Naive thymus-derived CD8-positive, alpha-beta T cell (primary cell): ENCODE data around the gene ACSL5. TPM values are rescaled to one million over a fixed set of nuclear protein-coding genes. Genes with fewer than 3 reads are reported as not detected.
A peak's percentile ranks its signal among the peaks of the same experiment; 100 is the strongest.

Experiments
- ATAC-seq, 2 donors: fragments of 150-1000 bp; cut with Tn5 transposase in 1 of 2; sonication (Bioruptor Pico), chemical (Tn5 transposase) in 1 of 2; 1 replicate in 1 of 2; 2 replicates in 1 of 2; pipeline ENCODE4 v1.10.0; 2021; ENCODE audit warnings: mild to moderate bottlenecking in 2 of 2, moderate library complexity in 2 of 2
- POLR2A ChIA-PET: fragments of 350-600 bp; sonication (Branson Sonifier 250); formaldehyde crosslinking; loops from one replicate; lab custom pipeline; 2021; ENCODE audit warnings: antibody characterized with exemption; lab: Charles Lee
- DNase-seq, 10 donors: peaks; one replicate each; pipeline versions ENCODE4 v3.0.0 to v3.0.0-alpha.2; 2020 to 2022
- H3K27ac Mint-ChIP-seq, 10 donors: one replicate each; pipeline ENCODE4 v1.8.0; 2020 to 2022; ENCODE audit warnings: mild to moderate bottlenecking in 10 of 10, mixed read lengths in 10 of 10, moderate library complexity in 4 of 10, inconsistent platforms in 1 of 10
- H3K27me3 Mint-ChIP-seq, 5 donors: one replicate each; pipeline ENCODE4 v1.8.0; 2021 to 2022; ENCODE audit warnings: mixed read lengths in 5 of 5
- H3K36me3 Mint-ChIP-seq, 3 donors: one replicate each; pipeline ENCODE4 v1.8.0; 2020 to 2022; ENCODE audit warnings: mixed read lengths in 3 of 3, mild to moderate bottlenecking in 2 of 3, inconsistent platforms in 1 of 3
- H3K4me1 Mint-ChIP-seq, 4 donors: one replicate each; pipeline ENCODE4 v1.8.0; 2021 to 2022; ENCODE audit warnings: mixed read lengths in 4 of 4
- H3K4me3 Mint-ChIP-seq, 10 donors: one replicate each; pipeline ENCODE4 v1.8.0; 2020 to 2022; ENCODE audit warnings: mild to moderate bottlenecking in 10 of 10, mixed read lengths in 10 of 10, moderate library complexity in 6 of 10, inconsistent platforms in 1 of 10
- H3K9me3 Mint-ChIP-seq, 9 donors: one replicate each; pipeline ENCODE4 v1.8.0; 2020 to 2022; ENCODE audit warnings: mixed read lengths in 9 of 9, mild to moderate bottlenecking in 3 of 9, inconsistent platforms in 1 of 9, moderate library complexity in 1 of 9
- polyA plus RNA-seq, 3 donors: library from polyadenylated mRNA; unstranded; fragments of 300-500 nt; fragmentation: Illumina TruSeq; gene quantifications; one replicate each; pipeline ENCODE4 v1.2.3, GENCODE V29; 2021
- total RNA-seq, 8 experiments: library from RNA in 2 of 8; stranded (reverse) in 2 of 8; gene quantifications; one replicate each; pipeline ENCODE4 v1.2.3 and lab custom pipeline; 2021 to 2026

ACSL5 gene
- total and polyA plus RNA-seq, 5 experiments from 2014 or later = 31.7 to 69.5 (median 52.1) TPM

DNA sequence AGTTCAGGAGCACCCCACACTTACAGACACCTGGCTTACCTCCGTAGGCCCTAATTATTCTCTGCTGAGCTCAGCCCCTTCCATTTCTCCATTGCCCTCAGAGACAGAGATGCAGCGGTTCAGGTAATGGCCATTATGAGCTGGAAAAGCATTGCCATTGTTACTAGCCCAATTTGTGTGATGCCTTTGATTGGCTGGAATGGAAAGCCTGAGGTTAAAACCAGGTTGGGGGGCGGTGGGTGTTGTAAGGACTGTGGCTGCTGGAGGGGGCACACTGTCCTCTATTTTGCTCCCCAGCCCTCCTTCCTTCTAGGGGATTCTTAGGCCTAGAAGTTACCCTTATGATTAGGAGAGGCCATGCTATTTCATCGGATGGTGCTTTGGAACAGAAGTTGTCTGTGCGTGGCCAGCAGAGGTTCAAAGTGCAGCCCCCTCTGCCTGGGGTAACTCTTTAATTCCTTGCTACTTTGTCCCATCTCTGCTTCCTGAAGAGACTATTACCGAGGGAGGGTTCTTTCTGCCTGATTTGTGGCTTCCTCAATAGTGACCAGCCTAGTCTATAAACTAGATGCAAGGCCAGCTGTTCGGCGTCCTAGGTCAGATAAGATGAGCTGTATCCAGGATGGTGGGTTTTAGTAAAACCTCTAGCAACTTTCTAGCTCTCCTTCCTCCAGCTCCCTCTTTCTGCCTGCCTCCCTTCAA lies 14.2 kb upstream of the ACSL5 start:
- ATAC-seq (no peak), DNase-seq (no peak)
- H3K36me3 Mint-ChIP-seq = no peaks in the 10 kb centered on the region
- POLR2A ChIA-PET = no interaction called here
- H3K9me3 Mint-ChIP-seq = no peaks in the 10 kb centered on the region
- peak overlapping the region in 1 of 10 donors; percentile 33 for H3K27ac Mint-ChIP-seq
- no peak overlapping the region for H3K4me3 Mint-ChIP-seq
- no peaks in the 10 kb centered on the region for H3K4me1 Mint-ChIP-seq
- no peaks in the 10 kb centered on the region for H3K27me3 Mint-ChIP-seq

DNA sequence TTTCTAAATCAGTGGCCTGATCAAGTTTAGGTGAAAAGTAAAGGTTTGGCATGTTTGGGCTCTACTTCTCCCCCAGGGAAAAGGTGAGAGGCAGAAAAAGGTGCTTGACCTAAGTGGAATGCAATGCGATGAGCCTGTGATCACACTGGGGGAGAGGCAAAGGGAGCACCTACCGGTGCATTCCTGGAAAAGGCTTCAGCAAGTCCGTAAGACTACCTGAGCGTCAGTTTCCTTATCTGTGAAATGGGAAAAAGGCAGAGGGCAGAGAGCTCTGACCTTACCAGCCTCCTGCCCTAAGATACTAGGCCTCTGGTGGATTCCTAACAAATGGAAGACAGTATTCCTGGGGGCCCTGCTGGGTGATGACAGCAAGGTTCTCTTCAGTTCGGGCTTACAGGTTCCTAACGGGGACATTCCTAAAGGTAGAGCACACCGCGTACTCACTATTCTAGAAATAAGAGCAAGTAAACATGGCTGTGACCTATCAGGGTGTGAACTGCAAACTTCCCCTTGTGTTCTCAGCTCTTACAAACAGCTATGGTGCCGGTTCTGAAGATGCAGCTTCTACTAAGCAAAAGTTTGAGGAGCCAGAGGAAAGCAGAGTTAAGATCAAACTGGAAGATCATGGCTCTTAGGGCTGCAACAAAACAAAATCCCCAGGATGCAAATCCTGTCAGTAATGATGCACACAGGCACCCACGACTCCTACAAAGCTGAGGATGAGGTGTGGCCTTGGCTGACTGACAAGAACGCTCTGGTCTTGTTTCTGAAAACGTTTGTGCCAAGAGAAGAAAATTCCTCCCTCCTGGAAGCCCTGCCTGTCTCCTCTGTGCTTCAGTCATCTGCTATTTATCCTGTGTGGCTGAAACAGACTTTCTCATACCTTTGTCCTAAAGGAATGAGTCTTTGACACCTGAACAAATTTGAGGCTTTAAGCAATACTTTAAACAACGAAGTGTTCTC lies 13.3 kb upstream of the ACSL5 start:
- no peaks in the 10 kb centered on the region for H3K27me3 Mint-ChIP-seq
- no peak for ATAC-seq
- peak overlapping the region in 1 of 10 donors; percentile 33 for H3K27ac Mint-ChIP-seq
- no peak overlapping the region for H3K4me3 Mint-ChIP-seq
- H3K36me3 Mint-ChIP-seq = no peaks in the 10 kb centered on the region
- POLR2A ChIA-PET = no interaction called here
- DNase-seq = no peak
- H3K9me3 Mint-ChIP-seq = no peaks in the 10 kb centered on the region
- H3K4me1 Mint-ChIP-seq = no peaks in the 10 kb centered on the region

DNA sequence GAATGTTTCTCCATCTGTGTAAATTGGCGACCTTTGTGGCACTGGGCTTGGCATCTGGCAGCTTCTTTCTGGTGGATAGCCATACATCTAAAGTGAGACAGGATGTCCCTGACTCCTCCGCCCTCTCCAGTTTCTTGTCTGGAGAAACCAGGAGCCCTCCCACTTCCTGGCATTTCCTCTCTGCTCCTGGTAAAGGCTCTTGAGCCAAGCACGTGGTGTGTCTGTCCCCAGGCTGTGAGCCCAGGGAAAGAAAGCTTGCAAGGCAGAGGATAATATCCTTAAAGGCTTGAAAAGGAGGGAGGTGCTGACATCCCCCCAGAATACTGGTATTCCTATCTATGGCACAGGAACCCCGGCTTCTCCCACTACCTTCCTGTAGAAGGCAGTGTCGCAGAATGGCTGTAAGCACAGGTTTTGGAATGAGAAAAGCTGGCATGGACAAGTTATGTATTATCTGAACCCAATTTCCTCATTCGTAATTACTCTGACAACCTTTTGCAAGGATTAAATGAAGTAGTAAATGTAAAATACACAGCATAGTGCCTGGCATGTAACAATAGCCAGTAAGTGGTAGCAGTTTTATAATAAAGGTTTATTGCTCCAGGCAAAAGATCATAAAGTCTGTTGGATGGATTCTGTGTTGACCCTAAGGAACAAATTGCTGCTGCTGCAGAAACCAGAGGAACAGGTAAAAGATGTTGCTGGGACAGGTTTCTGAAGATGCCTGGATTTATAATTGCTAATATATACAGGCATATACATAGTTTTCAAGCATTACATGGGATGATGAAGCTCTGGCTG lies 11.8 kb upstream of the ACSL5 start:
- DNase-seq (no peak), ATAC-seq (no peak)
- no peaks in the 10 kb centered on the region for H3K36me3 Mint-ChIP-seq
- H3K9me3 Mint-ChIP-seq = no peaks in the 10 kb centered on the region
- POLR2A ChIA-PET = no interaction called here
- no peaks in the 10 kb centered on the region for H3K4me1 Mint-ChIP-seq
- no peaks in the 10 kb centered on the region for H3K27me3 Mint-ChIP-seq
- no peak overlapping the region for H3K4me3 Mint-ChIP-seq
- H3K27ac Mint-ChIP-seq = peak overlapping the region in 1 of 10 donors; percentile 28

DNA sequence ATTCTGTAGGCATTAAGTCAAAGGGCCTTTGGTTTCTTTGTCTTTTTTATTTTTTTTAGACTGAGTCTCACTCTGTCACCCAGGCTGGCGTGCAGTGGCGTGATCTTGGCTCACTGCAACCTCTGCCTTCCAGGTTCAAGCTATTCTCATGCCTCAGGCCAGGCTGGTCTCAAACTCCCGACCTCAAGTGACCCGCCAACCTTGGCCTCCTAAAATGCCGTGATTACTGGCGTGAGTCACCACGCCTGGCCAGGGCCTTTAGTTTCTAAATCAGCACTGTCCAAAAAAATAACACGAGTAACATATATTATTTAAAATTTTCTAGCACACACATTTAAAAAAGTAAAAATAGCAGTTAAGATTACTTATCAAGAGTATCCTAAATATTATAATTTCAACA lies 11.1 kb upstream of the ACSL5 start:
- no peak for DNase-seq
- Mint-ChIP-seq H3K27me3 (no peaks in the 10 kb centered on the region), H3K4me1 (no peaks in the 10 kb centered on the region)

DNA sequence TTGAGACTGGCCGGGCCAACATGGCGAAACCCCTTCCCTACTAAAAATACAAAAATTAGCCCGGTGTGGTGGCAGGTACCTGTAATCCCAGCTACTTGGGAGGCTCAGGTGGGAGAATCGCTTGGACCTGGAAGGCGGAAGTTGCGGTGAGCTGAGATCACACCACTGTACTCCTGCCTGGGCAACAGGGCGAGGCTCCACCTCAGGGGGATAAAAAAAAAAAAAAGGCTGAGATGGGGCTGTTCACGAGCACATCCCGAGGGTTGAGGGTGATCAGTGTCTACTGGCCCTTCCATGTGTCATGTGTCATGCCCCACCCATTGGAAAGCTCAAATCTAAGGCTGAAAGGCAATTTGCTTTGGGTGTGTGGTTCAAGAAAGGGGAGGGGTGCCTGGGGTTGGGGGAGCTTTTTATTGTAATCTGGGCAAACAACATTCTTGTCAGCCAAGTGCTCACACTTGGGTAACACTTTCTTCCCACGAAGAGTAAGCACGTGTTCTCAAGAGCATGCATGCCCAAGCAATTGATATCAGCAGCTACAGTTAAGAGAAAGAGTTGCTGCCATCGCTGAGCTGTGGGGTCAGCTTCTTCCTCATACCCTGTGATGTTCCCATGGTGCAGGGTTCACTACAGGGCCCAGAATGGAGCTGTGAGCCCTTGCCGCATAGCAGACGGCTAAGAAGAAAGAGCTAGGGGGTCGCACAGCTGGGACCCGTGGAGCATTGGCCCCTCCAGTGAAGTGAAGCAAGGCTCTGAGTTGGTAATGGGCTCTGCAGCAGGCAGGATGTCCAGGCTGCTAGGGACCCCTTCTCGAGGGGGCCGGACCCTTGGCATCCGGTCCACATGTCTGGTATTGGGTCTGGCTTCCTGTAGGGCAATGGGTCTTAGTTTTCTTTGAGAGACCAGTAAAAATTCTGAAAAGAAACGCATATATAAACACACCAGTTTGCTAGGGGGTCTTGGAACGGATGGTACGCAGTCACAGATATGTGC lies 9.9 kb upstream of the ACSL5 start:
- no peak overlapping the region for H3K27ac Mint-ChIP-seq
- no peak for ATAC-seq
- POLR2A ChIA-PET = interaction anchor here (0.8 kb wide), 1 partner anchor 11 kb away, joined by 4 read pairs; no protein-coding TSS in a partner anchor

More for the DNA sequence above, 11.1 kb upstream of the ACSL5 start:
- H3K27ac Mint-ChIP-seq = peak overlapping the region in 1 of 10 donors; percentile 28
- ATAC-seq = no peak
- no peaks in the 10 kb centered on the region for H3K36me3 Mint-ChIP-seq
- POLR2A ChIA-PET = no interaction called here
- no peaks in the 10 kb centered on the region for H3K9me3 Mint-ChIP-seq
- H3K4me3 Mint-ChIP-seq = no peak overlapping the region

DNA sequence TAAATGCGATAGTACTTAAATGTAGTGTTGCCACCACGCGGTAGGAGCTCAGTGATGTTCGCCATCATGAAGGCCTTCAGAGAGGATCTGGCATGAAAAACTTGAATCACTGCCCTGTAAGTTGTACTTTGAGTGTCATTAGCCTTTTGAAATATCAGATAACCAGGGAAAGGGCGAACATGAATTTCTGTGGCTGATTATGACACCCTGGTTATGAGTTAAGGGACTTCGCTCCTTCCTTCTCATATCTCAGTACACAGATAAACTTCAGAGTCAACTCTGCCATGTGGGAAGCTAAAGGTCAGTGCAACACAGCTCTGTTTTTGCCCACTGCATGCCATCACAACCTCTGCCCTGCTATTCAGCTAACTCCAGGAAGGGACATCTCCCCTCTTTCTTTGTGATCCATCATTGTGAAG lies 8.9 kb upstream of the ACSL5 start:
- DNase-seq (no peak), ATAC-seq (no peak)
- no peaks in the 10 kb centered on the region for H3K27me3 Mint-ChIP-seq
- H3K27ac Mint-ChIP-seq = no peak overlapping the region
- H3K4me1 Mint-ChIP-seq = peaks cover 0 to 4% (median 2%) of the 10 kb centered on the region in 4 donors
- H3K9me3 Mint-ChIP-seq = no peaks in the 10 kb centered on the region
- POLR2A ChIA-PET = interaction anchor here (0.8 kb wide), 1 partner anchor 10 kb away, joined by 4 read pairs; no protein-coding TSS in a partner anchor
- H3K36me3 Mint-ChIP-seq = no peaks in the 10 kb centered on the region
- no peak overlapping the region for H3K4me3 Mint-ChIP-seq

More for the DNA sequence above, 9.9 kb upstream of the ACSL5 start:
- no peaks in the 10 kb centered on the region for H3K4me1 Mint-ChIP-seq
- DNase-seq = no peak
- no peaks in the 10 kb centered on the region for H3K9me3 Mint-ChIP-seq
- no peaks in the 10 kb centered on the region for H3K36me3 Mint-ChIP-seq
- H3K27me3 Mint-ChIP-seq = no peaks in the 10 kb centered on the region
- no peak overlapping the region for H3K4me3 Mint-ChIP-seq

DNA sequence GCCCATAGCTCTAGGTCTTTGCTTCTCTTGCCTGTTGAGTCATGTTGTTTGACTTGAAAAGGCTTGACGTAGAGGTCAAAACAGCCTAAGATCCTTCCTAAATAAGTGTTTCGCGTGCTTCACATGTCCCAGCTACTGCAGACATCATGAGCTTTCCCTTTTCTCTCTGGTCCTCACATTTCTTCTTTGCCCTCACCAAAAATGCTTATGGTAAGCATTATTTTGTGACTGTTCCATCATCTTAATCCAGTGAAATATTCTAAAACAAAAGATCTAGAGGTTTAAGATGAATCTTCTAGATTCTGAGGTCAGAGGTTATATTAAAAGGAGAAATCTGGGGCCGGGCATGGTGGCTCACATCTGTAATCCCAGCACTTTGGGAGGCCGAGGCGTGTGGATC lies 8.5 kb upstream of the ACSL5 start:
- Mint-ChIP-seq H3K4me1 (peaks cover 0 to 4% (median 2%) of the 10 kb centered on the region in 4 donors), H3K36me3 (no peaks in the 10 kb centered on the region), H3K27ac (no peak overlapping the region), H3K4me3 (no peak overlapping the region), H3K9me3 (no peaks in the 10 kb centered on the region), H3K27me3 (no peaks in the 10 kb centered on the region)
- DNase-seq (no peak), ATAC-seq (no peak)
- POLR2A ChIA-PET = no interaction called here

DNA sequence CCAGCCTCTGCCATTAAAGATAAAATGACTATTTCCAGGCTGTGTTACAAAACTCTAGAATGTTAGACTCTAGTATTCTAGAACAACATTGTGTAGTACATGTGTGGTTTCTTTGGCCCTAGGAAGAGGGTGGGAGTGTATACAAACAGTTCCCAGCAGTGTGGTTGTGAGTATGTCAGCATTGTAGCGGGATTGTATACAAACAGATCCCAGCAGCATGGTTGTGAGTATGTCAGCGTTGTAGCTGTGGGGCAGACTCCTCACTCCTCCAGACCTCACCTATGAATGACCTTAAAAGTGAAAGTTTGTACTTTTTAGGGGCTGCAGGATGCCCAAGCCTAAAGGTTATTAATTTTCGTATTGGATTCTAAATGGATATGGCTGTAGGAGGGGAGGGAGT lies 6.9 kb upstream of the ACSL5 start:
- H3K27ac Mint-ChIP-seq = peak overlapping the region in 1 of 10 donors; percentile 82

DNA sequence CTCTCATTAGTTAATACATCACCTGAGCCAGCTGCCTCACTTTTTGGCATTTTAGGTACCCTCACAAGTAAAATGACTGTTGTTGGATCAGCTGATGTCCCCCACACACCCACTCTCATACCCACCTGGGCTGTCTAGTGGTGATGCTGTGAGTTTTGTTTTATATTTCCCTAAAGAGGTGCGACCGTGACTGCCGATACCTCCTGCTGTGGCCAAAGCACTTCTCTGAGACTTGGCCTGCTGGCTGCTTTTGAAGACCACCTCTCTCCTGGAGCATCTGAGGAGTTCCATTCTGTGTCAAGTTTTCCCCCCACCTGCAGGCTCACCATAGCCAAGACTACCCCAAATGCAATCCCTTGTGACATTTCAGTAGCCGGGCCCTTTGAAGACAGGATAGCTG lies 6.4 kb upstream of the ACSL5 start:
- H3K27me3 Mint-ChIP-seq = no peaks in the 10 kb centered on the region
- POLR2A ChIA-PET = no interaction called here
- ATAC-seq (no peak), DNase-seq (no peak)
- H3K27ac Mint-ChIP-seq = peak overlapping the region in 2 of 10 donors; percentile 15 to 82
- peaks cover 0 to 1% (median 0%) of the 10 kb centered on the region in 9 donors for H3K9me3 Mint-ChIP-seq
- peak overlapping the region in 1 of 10 donors; percentile 44 for H3K4me3 Mint-ChIP-seq
- H3K4me1 Mint-ChIP-seq = peaks cover 5 to 23% (median 14%) of the 10 kb centered on the region in 4 donors
- H3K36me3 Mint-ChIP-seq = no peaks in the 10 kb centered on the region

More for the DNA sequence above, 6.9 kb upstream of the ACSL5 start:
- peak overlapping the region in 1 of 10 donors; percentile 44 for H3K4me3 Mint-ChIP-seq
- ATAC-seq (no peak), DNase-seq (no peak)
- peaks cover 3 to 18% (median 9%) of the 10 kb centered on the region in 4 donors for H3K4me1 Mint-ChIP-seq
- no peaks in the 10 kb centered on the region for H3K27me3 Mint-ChIP-seq
- peaks cover 0 to 1% (median 0%) of the 10 kb centered on the region in 9 donors for H3K9me3 Mint-ChIP-seq
- H3K36me3 Mint-ChIP-seq = no peaks in the 10 kb centered on the region
- POLR2A ChIA-PET = no interaction called here

DNA sequence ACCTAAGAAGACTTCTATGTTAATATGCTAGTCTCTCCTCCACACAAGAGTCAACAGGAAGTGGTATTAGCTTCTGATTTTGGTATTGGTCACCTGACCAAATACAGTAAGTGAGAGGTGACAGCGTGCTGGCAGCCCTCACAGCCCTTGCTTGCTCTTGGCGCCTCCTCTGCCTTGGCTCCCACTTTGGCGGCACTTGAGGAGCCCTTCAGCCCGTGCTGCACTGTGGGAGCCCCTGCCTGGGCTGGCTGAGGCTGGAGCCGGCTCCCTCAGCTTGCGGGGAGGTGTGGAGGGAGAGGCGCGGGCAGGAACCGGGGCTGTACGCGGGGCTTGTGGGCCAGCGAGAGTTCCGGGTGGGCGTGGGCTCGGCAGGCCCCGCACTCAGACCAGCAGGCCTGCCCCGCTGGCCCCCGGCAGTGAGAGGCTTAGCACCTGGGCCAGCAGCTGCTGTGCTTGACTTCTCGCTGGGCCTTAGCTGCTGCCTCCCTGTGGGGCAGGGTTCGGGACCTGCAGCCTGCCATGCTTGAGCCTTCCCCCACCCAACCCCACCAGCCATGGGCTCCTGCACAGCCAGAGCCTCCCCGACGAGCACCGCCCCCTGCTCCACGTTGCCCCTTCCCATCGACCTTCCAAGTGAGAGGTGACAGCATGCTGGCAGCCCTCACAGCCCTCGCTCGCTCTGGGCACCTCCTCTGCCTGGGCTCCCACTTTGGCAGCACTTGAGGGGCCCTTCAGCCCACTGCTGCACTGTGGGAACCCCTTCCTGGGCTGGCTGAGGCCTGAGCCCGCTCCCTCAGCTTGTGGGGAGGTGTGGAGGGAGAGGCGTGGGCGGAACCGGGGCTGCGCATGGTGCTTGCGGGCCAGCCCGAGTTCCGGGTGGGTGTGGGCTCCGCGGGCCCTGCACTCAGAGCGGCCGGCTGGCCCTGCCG lies 4.2 kb upstream of the ACSL5 start:
- peak; percentile 41 to 51 for ATAC-seq
- POLR2A ChIA-PET = interaction anchor here (0.6 to 0.7 kb wide), 3 partner anchors 8 to 16 kb away, joined by 3 to 7 read pairs (median 4); no protein-coding TSS in a partner anchor
- H3K4me1 Mint-ChIP-seq = peaks cover 13 to 43% (median 32%) of the 10 kb centered on the region in 4 donors
- no peaks in the 10 kb centered on the region for H3K36me3 Mint-ChIP-seq
- no peaks in the 10 kb centered on the region for H3K27me3 Mint-ChIP-seq
- peak overlapping the region in 5 of 10 donors; percentile 18 to 93 (median 35) for H3K27ac Mint-ChIP-seq
- peak overlapping the region in 1 of 10 donors; percentile 65 for H3K4me3 Mint-ChIP-seq
- DNase-seq = peak in 2 of 10 donors; percentile 18 to 32
- H3K9me3 Mint-ChIP-seq = peaks cover 0 to 1% (median 0%) of the 10 kb centered on the region in 9 donors
